ENCODE results near the gene GNG12. TPM values are rescaled to one million over a fixed set of nuclear protein-coding genes. Genes with fewer than 3 reads are reported as not detected.

Gene GNG12
- total RNA-seq, 1 donor from 2014 or later: 1.3 TPM

DNA sequence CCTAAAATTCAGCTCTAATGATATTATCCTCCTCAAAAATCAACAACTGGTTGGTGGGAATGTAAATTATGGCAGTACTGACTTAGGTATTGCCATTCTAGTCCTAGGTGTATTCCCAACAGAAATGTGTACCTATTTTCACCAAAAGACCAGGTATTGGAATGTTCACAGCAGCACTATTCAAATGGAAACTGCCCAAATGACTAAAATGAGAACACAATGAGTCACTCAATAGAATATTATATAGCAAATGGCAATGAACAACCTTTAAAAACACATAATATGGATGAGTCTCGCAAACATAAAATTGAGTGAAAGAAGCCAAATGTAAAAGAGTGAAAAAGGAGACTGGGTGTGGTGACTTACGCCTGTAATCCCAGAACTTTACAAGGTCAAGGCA lies 103.4 kb downstream of the GNG12 start:
- TF ChIP-seq, protein P1, sequence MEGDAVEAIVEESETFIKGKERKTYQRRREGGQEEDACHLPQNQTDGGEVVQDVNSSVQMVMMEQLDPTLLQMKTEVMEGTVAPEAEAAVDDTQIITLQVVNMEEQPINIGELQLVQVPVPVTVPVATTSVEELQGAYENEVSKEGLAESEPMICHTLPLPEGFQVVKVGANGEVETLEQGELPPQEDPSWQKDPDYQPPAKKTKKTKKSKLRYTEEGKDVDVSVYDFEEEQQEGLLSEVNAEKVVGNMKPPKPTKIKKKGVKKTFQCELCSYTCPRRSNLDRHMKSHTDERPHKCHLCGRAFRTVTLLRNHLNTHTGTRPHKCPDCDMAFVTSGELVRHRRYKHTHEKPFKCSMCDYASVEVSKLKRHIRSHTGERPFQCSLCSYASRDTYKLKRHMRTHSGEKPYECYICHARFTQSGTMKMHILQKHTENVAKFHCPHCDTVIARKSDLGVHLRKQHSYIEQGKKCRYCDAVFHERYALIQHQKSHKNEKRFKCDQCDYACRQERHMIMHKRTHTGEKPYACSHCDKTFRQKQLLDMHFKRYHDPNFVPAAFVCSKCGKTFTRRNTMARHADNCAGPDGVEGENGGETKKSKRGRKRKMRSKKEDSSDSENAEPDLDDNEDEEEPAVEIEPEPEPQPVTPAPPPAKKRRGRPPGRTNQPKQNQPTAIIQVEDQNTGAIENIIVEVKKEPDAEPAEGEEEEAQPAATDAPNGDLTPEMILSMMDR (IDR thresholded peaks at IDR 0.05; ENCODE audit: partially characterized antibody, unreplicated experiment): no peak
- H3K36me3 Mint-ChIP-seq (ENCODE audit: unreplicated experiment): no peaks in the 10 kb centered on the region
- H3K4me1 Mint-ChIP-seq (ENCODE audit: low read depth, unreplicated experiment): peaks cover 17% of the 10 kb centered on the region
- H3K9me3 Mint-ChIP-seq (ENCODE audit: unreplicated experiment): no peaks in the 10 kb centered on the region
- no peaks in the 10 kb centered on the region for H3K27me3 Mint-ChIP-seq (ENCODE audit: unreplicated experiment)
- H3K4me3 Mint-ChIP-seq (ENCODE audit: unreplicated experiment): no peak overlapping the region
- no peak for DNase-seq
- no peak overlapping the region for H3K27ac Mint-ChIP-seq (ENCODE audit: unreplicated experiment)

DNA sequence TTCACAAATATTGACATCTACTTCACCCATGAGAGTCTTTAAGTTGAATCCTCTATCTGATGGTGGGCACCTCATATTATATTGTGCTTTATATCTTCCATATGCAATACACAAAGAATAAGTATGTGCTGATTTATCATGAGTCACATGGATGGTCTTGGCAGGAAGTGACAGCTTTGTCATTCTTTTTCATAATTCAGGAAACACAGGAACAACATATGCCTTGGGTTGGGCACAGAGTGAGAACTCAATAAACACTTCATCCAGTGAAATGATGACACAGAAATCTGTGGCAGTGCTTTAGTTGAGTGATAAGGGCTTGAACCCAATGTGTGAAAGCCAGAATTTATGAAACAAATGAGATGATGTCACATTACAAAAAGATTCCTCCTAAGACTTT lies 107.0 kb downstream of the GNG12 start:
- Mint-ChIP-seq H3K36me3 (ENCODE audit: unreplicated experiment) (no peaks in the 10 kb centered on the region), H3K4me3 (ENCODE audit: unreplicated experiment) (no peak overlapping the region), H3K27ac (ENCODE audit: unreplicated experiment) (no peak overlapping the region), H3K27me3 (ENCODE audit: unreplicated experiment) (no peaks in the 10 kb centered on the region), H3K4me1 (ENCODE audit: low read depth, unreplicated experiment) (no peaks in the 10 kb centered on the region), H3K9me3 (ENCODE audit: unreplicated experiment) (no peaks in the 10 kb centered on the region)
- DNase-seq: no peak
- TF ChIP-seq, protein P1 (IDR thresholded peaks at IDR 0.05; ENCODE audit: partially characterized antibody, unreplicated experiment): no peak

DNA sequence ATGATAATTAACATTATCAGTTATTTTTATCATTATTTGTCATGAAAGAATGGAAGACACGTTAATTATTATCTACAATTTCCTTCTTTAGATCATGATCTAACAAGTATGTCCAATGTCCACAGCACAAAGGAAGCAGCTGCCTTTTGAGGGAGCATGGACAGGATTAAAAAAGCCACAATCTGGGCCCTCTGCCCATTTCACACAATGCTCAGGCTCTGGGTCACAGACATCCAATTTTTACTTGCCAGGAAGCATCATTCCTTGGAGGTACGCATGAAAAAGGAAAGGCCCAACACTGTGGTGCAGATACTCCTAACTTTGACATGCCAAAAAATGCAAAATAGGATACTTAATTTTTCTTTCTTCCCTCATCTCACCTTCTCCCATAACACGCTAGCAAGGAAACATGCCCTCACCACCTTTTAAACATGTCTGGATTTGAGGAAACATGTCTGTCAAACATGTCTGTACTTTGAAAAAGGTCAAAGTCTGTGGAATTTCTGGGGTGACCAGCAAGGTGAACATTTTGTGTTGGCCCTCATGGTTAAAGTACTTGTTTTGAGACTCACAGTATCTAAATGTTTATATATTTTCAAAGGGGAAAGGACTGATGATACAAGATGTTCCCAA lies 108.2 kb downstream of the GNG12 start:
- Mint-ChIP-seq H3K9me3 (ENCODE audit: unreplicated experiment) (no peaks in the 10 kb centered on the region), H3K4me1 (ENCODE audit: low read depth, unreplicated experiment) (no peaks in the 10 kb centered on the region), H3K36me3 (ENCODE audit: unreplicated experiment) (no peaks in the 10 kb centered on the region), H3K4me3 (ENCODE audit: unreplicated experiment) (no peak overlapping the region), H3K27me3 (ENCODE audit: unreplicated experiment) (no peaks in the 10 kb centered on the region), H3K27ac (ENCODE audit: unreplicated experiment) (no peak overlapping the region)
- TF ChIP-seq, protein P1 (IDR thresholded peaks at IDR 0.05; ENCODE audit: partially characterized antibody, unreplicated experiment): no peak
- no peak for DNase-seq

DNA sequence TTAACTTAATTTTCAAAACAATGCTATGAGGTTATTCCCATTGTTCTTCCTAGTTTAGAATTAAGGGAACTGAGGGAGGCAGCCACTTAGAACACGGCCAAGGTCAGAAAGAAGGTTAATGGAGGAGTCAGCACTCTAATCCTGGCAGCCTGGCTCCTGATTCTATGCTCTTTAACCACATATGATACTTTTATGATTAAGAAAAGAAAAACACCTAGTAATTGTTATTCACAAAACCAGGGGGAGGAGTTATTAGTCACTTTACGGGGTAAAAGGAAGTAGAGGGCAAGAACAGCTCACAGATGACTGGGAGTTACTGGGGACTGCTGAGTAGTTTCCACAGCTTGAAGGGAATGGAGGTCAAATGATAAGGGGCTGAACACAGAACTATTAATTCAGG lies 109.6 kb downstream of the GNG12 start:
- Mint-ChIP-seq H3K36me3 (ENCODE audit: unreplicated experiment) (no peaks in the 10 kb centered on the region), H3K27ac (ENCODE audit: unreplicated experiment) (no peak overlapping the region), H3K4me3 (ENCODE audit: unreplicated experiment) (no peak overlapping the region), H3K4me1 (ENCODE audit: low read depth, unreplicated experiment) (no peaks in the 10 kb centered on the region), H3K9me3 (ENCODE audit: unreplicated experiment) (no peaks in the 10 kb centered on the region), H3K27me3 (ENCODE audit: unreplicated experiment) (no peaks in the 10 kb centered on the region)
- TF ChIP-seq, protein P1 (IDR thresholded peaks at IDR 0.05; ENCODE audit: partially characterized antibody, unreplicated experiment): no peak
- no peak for DNase-seq

DNA sequence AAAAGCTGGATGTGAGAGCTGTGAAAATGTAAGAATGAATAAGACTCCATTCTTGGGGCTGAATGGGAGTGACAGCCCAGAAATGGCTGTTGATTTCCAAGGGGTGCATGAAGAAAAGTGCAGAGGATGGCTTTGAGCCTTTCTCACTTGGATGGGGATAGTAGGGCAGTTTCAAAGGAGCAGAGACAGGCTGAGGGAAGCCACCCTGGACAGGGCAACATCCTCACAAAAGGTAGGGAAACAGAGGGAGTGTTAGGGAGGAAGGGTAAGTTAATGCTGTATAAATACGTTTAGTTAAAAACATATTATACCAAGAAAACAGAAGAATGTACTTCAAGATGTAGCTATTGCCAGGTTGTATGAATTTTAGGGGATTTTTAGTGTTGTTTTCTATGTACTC lies 110.1 kb downstream of the GNG12 start:
- H3K9me3 Mint-ChIP-seq (ENCODE audit: unreplicated experiment): no peaks in the 10 kb centered on the region
- H3K27ac Mint-ChIP-seq (ENCODE audit: unreplicated experiment): no peak overlapping the region
- no peaks in the 10 kb centered on the region for H3K4me1 Mint-ChIP-seq (ENCODE audit: low read depth, unreplicated experiment)
- TF ChIP-seq, protein P1 (IDR thresholded peaks at IDR 0.05; ENCODE audit: partially characterized antibody, unreplicated experiment): no peak
- no peak for DNase-seq
- no peak overlapping the region for H3K4me3 Mint-ChIP-seq (ENCODE audit: unreplicated experiment)
- no peaks in the 10 kb centered on the region for H3K36me3 Mint-ChIP-seq (ENCODE audit: unreplicated experiment)
- no peaks in the 10 kb centered on the region for H3K27me3 Mint-ChIP-seq (ENCODE audit: unreplicated experiment)
